Activated CD8-positive, alpha-beta memory T cell treated with anti-CD3 and anti-CD28 coated beads, Interleukin-2, amount 50 U/mL, for 4 hours (primary cell): ENCODE measurements around the gene EPC1.
A peak's percentile ranks its signal among the peaks of the same experiment; 100 is the strongest.
"Not testable (repeated sequence)": the region's sequence is repeated elsewhere in the genome, so short reads cannot be mapped to it uniquely, and the experiment has no call there.

Experiments used
- DNase-seq: peaks from one replicate; pipeline ENCODE4 v3.0.0-alpha.2; 2020

Gene EPC1

GRCh38 chr10:32367793-32368453 lies 21.0 kb upstream of the EPC1 start:
- peak; percentile 80 for DNase-seq

DNA sequence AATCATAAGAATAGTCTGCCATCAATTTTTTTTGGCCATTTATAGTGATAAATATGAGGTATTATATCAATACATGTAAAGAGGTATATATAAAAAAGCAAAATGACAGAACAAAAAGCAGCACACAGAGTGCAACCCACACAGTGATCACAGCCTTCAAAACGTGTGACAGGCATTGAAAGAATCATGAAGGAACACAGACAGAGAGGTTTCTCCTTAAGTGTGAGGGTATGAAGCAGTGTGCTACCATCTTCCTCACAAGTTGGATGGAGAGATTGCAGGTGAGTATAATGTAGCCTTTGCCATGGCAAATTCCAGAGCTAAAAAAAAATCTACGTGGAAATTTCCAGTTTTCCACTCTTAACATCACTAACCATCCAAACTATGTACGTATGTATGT lies 19.6 kb upstream of the EPC1 start:
- DNase-seq: no peak

DNA sequence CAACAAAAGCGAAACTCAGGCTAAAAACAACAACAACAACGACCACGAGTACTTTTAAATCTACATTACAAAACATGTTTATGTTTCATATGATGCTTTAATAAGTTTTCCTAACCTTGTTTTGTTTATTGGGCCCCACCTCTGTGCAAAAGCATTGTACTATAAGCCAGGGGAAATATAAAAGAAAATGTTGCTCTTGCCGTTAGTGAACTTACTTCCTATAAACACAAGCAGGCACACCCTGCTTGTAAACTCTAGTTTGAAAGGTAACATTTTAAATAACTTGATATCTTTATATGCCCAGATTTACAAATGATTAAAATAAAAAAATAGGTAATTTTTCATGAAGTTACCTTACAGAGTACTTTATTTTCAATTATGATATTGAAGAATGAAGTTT lies 19.2 kb upstream of the EPC1 start:
- DNase-seq: no peak

DNA sequence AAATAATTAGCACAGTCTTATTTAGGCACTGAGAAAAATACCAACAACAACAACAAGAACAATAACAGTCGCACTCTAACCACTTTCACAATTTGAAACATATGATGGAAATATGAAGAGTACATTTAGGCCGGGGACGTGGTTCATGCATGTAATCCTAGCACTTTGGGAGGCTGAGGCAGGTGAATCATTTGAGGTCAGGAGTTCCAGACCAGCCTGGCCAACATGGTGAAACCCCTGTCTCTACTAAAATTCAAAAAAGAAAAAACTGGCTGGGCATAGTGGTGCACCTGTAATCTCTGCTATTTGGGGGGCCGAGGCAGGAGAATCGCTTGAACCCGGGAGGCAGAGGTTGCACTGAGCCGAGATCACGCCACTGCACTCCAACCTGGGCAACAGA lies 18.4 kb upstream of the EPC1 start:
- not testable (repeated sequence) for DNase-seq

DNA sequence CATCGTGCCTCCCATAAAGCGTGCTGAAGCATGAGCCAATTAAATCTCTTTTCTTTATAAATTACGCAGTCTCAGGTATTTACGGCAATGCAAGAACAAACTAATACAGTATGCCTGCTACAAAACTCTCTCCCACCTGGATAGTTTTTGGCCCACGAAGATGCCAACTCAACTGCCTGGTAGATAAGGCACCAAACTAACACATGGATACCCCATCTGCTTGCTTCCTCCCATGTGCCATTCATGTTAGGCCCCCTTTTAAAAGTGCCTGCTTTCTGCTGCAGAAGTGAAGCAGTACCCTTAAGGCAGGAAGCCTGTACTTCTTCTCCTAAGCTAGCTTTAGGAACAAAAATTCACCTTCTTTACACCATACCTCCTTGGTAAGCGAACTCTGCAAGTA lies 15.6 kb upstream of the EPC1 start:
- no peak for DNase-seq

DNA sequence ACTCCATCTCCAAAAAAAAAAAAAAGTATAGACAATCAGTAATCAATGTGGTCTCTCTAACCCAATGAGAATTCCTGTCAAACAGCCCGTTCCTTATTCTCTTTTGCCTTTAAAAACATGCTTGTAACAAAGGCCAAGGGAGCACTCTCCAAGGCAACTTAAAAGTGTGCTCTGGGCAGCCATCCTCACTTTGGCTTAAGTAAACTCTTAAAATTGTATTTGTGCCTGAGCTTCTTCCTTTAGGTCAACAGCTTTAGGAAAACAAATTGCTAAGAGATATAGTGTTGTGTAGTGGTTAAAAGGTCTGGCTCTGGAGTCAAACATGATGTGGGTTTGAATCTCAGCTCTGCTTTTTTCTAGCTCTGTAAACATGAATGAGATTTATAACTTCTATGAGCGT lies 13.9 kb upstream of the EPC1 start:
- DNase-seq: no peak

GRCh38 chr10:32360241-32360640 lies 13.3 kb upstream of the EPC1 start:
- DNase-seq: no peak

DNA sequence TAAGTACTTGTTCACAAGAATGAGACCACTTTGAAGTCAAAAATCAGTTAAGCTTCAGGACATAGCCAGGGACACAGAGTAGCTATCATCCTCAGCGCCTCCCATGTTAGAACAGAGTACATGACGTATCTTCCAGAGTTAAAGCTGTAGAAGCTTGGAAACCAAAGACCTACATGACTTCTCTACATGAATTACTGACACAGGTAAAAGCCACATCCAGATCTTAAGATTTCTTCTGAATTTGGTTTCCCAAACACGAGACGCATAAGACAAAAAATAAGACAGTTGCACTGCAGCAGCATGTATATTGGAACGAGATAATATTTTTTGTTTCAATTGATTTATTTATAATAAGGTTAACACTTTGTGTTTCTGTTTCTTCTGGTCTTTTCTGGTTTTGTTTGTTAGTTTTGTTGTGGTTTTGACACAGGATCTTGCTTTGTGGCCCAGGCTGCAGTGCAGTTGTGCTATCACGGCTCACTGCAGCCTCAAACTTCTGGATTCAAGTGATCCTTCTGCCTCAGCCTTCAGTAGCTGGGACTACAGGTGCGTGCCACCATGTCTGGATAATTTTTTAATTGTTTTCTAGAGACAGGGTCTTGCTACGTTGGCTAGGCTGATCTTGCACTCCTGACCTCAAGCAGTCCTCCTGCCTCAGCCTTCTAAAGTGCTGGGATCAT lies 10.2 kb upstream of the EPC1 start:
- no peak for DNase-seq

- not testable (repeated sequence) for DNase-seq
Observed at GRCh38 chr10:32354690-32355089, 7.7 kb upstream of the EPC1 start.

DNA sequence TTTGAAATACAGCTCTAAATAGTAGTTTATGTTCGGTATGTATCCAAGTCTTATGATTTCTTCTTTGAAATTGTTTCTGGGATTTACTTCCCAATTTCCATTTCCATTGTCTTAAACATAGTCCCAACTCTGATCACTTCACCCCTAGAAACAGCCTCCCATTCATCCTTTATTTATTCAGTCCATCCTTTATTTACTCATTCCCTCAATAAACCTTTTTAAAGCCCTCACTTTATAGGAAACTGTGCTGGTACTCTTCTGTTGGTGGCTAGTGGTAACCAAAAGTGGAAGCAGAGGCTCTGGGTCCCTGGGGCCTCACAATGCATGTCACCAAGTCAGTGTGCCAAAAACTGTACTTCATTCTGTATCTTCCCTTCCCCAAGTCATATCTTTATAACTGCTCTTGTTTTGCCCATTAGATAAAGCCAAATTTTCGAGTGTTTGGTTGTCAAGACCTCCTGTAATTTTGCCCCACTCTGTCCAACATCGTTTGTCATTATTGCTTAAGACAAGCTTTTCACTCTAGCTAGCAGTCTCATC lies 3.9 kb upstream of the EPC1 start:
- DNase-seq: no peak

GRCh38 chr10:32349968-32350738 lies 3.2 kb upstream of the EPC1 start:
- no peak for DNase-seq

- no peak for DNase-seq
Observed at GRCh38 chr10:32349199-32349585, 2.2 kb upstream of the EPC1 start.

- no peak for DNase-seq
Observed at GRCh38 chr10:32348297-32349198, 1.6 kb upstream of the EPC1 start.

DNA sequence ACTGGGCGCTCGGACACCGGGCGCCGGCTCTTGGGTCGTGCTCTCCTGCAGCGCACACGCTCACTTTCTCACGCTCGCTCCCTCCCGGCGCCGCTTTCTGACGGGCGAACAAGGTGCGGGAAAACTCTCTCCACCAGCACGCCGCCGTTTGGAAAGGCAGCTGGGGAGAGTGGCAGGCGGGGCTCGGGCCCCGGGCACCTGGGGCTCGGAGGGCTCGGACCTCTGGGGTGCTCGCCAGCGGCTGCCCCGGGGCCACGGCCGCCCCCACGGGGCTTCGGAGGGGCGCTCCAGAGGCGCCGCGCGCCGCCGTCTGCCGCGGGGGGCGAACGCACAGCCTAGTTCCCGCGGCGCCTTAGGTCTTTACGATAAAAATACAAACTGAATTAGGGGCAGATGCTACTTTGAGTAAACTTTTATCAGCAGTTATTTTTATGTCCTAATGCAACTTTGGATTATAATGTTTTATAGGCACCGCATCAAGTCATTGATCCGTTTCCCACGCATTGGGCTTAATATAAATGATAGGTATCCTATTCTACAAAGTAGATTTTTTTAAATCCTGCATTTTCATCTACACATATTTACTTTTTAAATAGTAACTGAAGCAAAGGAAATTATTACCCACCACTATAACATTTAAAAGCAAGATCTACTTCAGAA lies 535 bp upstream of the EPC1 start:
- peak; percentile 46 for DNase-seq

DNA sequence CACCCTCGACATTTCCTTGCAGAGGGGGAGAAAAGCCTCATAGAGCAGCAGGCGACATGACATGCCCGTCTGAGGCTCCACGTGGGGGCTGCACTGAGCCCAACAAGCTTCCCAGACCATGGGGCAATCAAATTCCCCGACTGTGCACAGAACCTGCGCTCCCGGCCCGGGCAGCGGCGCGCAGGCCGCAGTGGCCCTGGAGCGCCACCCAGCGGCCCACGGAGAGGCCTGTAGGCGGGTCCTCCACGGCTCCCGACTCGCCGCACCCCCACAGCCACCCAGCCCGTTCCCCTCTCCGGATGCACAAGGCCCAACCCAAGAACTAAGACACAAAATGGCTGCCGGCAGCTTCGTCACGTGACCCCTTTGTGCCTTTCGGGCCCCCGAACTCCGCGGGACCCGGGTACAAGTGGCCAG lies 816 bp downstream of the EPC1 start:
- peak; percentile 94 for DNase-seq

- no peak for DNase-seq
Observed at GRCh38 chr10:32341596-32341995, 5.4 kb downstream of the EPC1 start.

GRCh38 chr10:32340596-32341180 lies 6.3 kb downstream of the EPC1 start:
- no peak for DNase-seq

DNA sequence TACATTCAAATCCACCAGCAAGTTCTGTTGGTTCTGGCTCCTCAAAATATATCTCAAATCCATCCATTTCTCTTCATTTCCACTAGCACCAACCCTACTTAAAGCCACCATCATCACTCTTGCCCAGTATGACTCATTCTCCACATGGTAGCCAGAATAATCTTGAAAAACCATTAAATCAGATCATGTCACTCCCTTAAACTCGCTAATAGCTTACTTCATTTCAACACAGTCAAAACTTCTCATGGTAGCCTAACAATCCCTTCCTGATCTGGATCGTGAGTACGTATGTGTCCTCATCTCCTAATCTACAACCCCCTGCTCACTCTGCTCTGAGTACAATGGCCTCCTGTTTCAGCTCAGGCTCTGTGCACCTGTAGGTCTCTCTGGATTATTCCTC lies 8.7 kb downstream of the EPC1 start:
- no peak for DNase-seq

DNA sequence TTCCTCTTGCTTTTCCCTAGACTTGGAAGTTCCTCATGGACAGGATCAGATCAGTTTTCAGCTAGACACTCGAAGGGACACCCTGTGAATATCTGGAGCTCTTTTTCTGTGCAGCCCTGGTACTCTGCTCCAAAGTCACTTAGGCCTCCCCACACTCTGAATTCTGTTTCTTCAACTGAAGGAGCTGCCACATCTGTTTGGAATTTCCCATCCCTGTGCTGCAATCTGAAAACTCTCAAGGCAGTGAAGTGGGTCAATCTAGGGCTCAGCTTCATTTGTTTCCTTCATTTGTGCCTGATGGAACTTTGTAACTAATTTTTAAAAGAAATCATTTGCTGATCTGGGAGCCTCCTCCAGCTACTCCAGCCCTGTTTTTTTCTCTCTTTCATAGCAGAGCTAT lies 9.6 kb downstream of the EPC1 start:
- DNase-seq: no peak

- DNase-seq: no peak
Observed at GRCh38 chr10:32333849-32334248, 13.1 kb downstream of the EPC1 start.

DNA sequence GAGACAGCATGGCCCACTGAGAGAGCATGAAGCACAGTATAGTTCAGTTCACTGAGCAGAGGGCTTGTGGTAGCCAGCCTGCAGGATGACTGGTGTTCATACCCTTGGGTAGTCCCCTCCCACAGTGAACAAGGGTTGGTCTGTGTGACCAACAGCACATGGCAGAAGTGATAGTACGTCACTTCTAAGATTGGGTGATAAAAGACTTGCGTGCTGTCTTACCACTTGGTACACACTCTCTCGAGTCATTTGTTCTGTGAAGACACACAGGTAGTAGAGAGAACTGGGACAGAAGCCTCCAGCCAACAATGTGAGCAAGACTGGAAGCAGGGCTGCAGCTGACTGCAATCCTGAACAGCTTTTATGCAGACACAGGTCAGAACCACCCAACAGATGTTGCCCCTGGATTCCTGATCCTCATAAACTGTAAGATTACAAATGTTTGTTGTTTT lies 14.6 kb downstream of the EPC1 start:
- DNase-seq: peak; percentile 68

- no peak for DNase-seq
Observed at GRCh38 chr10:32331606-32332005, 15.4 kb downstream of the EPC1 start.
